NCI-H774 (cell line): ENCODE measurements around the gene ACAD10.
"Not testable (repeated sequence)": the region's sequence is repeated elsewhere in the genome, so short reads cannot be mapped to it uniquely, and the experiment has no call there.

ENCODE experiments used
- DNase-seq: peaks from one replicate; lab custom pipeline; 2025; lab: John Stamatoyannopoulos, UW

The ACAD10 gene

GRCh38 chr12:111685811-111686573 lies at the start of gene ACAD10, which contains the start of gene BRAP:
TSS of gene ACAD10 (plus strand) at chr12:111686053. CDS start at chr12:111692710, 6,657 bp downstream.
TSS of gene BRAP (minus strand) at chr12:111685956. CDS start at chr12:111685792, 164 bp downstream.
- peak; percentile 97 for DNase-seq

GRCh38 chr12:111636209-111636945 lies 49.5 kb upstream of the ACAD10 start:
- no peak for DNase-seq

- no peak for DNase-seq
These were observed 47.3 kb upstream of the ACAD10 start for GRCh38 chr12:111638556-111638955.

GRCh38 chr12:111640506-111640905 lies 45.3 kb upstream of the ACAD10 start:
- DNase-seq, result no peak

- DNase-seq, result no peak
These were observed 43.0 kb upstream of the ACAD10 start for GRCh38 chr12:111642681-111643426.

- peak; percentile 16 for DNase-seq
These were observed 42.4 kb upstream of the ACAD10 start for GRCh38 chr12:111643427-111643826.

- no peak for DNase-seq
These were observed 40.4 kb upstream of the ACAD10 start for GRCh38 chr12:111645433-111645832.

GRCh38 chr12:111650912-111651311 lies 34.9 kb upstream of the ACAD10 start:
- no peak for DNase-seq

- not testable (repeated sequence) for DNase-seq
These were observed 33.3 kb upstream of the ACAD10 start for GRCh38 chr12:111652530-111652929.

GRCh38 chr12:111653596-111653995 lies 32.3 kb upstream of the ACAD10 start:
- no peak for DNase-seq

- DNase-seq, result no peak
These were observed 30.5 kb upstream of the ACAD10 start for GRCh38 chr12:111655356-111655755.

- DNase-seq, result no peak
These were observed 29.8 kb upstream of the ACAD10 start for GRCh38 chr12:111656016-111656415.

- DNase-seq, result no peak
These were observed 21.4 kb upstream of the ACAD10 start for GRCh38 chr12:111664499-111664898.

- DNase-seq, result no peak
These were observed 20.6 kb upstream of the ACAD10 start for GRCh38 chr12:111664961-111665865.

GRCh38 chr12:111672822-111673381 lies 13.0 kb upstream of the ACAD10 start:
- peak; percentile 23 for DNase-seq

GRCh38 chr12:111673503-111673902 lies 12.3 kb upstream of the ACAD10 start:
- DNase-seq, result no peak

GRCh38 chr12:111677186-111677585 lies 8.7 kb upstream of the ACAD10 start:
- no peak for DNase-seq

GRCh38 chr12:111684485-111685198 lies 1.2 kb upstream of the ACAD10 start:
- DNase-seq, result not testable (repeated sequence)

GRCh38 chr12:111685322-111685810 lies 487 bp upstream of the ACAD10 start:
- no peak for DNase-seq

- DNase-seq, result no peak
These were observed 787 bp downstream of the ACAD10 start for GRCh38 chr12:111686574-111687105.
